Parathyroid adenoma (tissue), 2 donors: ENCODE measurements around the gene SOS1.

ENCODE experiments used
- H2AFZ ChIP-seq: fragments of 300-600 bp; sonication (generic); one replicate; pipeline ENCODE4 v1.7.0; 2017; ENCODE audit warnings: antibody characterized with exemption, mild to moderate bottlenecking
- H3K27ac ChIP-seq: fragments of 300-600 bp; sonication (generic); one replicate; pipeline ENCODE4 v1.7.0; 2017
- H3K27me3 ChIP-seq: fragments of 300-600 bp; sonication (generic); one replicate; pipeline ENCODE4 v1.7.0; 2017; ENCODE audit warnings: low read length; ENCODE audit not compliant: control insufficient read depth, insufficient read depth
- H3K36me3 ChIP-seq: fragments of 300-600 bp; sonication (generic); one replicate; pipeline ENCODE4 v1.7.0; 2017; ENCODE audit warnings: low read length; ENCODE audit not compliant: control insufficient read depth, insufficient read depth
- H3K4me1 ChIP-seq: fragments of 300-600 bp; sonication (generic); one replicate; pipeline ENCODE4 v1.7.0; 2017; ENCODE audit warnings: control low read depth
- H3K4me2 ChIP-seq: fragments of 300-600 bp; sonication (generic); one replicate; pipeline ENCODE4 v1.7.0; 2017; ENCODE audit warnings: low read length
- H3K4me3 ChIP-seq: fragments of 300-600 bp; sonication (generic); one replicate; pipeline ENCODE4 v1.7.0; 2017; ENCODE audit warnings: low read depth, low read length
- H3K79me2 ChIP-seq: fragments of 300-600 bp; sonication (generic); one replicate; pipeline ENCODE4 v1.7.0; 2017; ENCODE audit warnings: control low read depth
- H3K9ac ChIP-seq: fragments of 300-600 bp; sonication (generic); one replicate; pipeline ENCODE4 v1.7.0; 2017; ENCODE audit warnings: mild to moderate bottlenecking
- H3K9me3 ChIP-seq: fragments of 300-600 bp; sonication (generic); one replicate; pipeline ENCODE4 v1.7.0; 2017; ENCODE audit warnings: low read length; ENCODE audit not compliant: control insufficient read depth
- TF ChIP-seq, protein P1 (sequence below): fragments of 300-600 bp; sonication (generic); IDR thresholded peaks from one replicate; pipeline ENCODE4 v1.7.0; 2017; ENCODE audit warnings: antibody characterized with exemption, mild to moderate bottlenecking
- donor health status: primary hyperparathyroidism.

Gene SOS1

GRCh38 chr2:39124000-39124745, 3.3 kb upstream of the SOS1 start:
- Histone ChIP-seq H3K9me3 (no peaks in the 10 kb centered on the region), H3K27me3 (no peaks in the 10 kb centered on the region), H3K4me2 (peak overlapping the region; percentile 94), H2AFZ (peak overlapping the region; percentile 94), H3K9ac (no peak overlapping the region), H3K4me3 (peak overlapping the region; percentile 98), H3K36me3 (no peaks in the 10 kb centered on the region), H3K27ac (peak overlapping the region; percentile 86), H3K79me2 (peaks cover 4% of the 10 kb centered on the region), H3K4me1 (peaks cover 15% of the 10 kb centered on the region)
- TF ChIP-seq, protein P1, sequence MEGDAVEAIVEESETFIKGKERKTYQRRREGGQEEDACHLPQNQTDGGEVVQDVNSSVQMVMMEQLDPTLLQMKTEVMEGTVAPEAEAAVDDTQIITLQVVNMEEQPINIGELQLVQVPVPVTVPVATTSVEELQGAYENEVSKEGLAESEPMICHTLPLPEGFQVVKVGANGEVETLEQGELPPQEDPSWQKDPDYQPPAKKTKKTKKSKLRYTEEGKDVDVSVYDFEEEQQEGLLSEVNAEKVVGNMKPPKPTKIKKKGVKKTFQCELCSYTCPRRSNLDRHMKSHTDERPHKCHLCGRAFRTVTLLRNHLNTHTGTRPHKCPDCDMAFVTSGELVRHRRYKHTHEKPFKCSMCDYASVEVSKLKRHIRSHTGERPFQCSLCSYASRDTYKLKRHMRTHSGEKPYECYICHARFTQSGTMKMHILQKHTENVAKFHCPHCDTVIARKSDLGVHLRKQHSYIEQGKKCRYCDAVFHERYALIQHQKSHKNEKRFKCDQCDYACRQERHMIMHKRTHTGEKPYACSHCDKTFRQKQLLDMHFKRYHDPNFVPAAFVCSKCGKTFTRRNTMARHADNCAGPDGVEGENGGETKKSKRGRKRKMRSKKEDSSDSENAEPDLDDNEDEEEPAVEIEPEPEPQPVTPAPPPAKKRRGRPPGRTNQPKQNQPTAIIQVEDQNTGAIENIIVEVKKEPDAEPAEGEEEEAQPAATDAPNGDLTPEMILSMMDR, result peak; percentile 63

DNA sequence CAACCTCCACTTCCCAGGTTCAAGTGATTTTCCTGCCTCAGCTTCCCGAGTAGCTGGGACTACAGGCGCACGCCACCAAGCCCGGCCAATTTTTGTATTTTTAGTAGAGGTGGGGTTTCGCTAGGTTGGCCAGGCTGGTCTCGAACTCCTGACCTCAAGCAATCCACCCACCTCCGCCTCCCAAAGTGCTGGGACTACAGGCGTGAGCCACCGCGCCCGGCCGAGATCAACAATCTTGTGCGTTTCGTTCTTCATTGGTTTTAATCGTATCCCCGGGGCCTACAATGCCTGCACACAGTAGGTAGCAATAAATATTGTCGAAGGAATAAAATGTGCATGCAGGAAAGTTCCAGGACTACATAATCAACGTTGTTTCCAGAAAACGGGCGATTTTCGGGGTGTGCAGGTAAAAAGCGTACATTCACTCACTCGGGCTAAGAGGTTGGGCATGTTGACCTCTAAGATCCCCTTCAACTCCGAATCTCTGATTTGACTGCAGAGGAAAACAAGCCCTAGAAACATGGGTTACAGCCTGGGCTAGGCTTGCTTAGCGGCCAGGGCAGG, 2.7 kb upstream of the SOS1 start:
- no peak overlapping the region for H3K9ac ChIP-seq
- peak overlapping the region; percentile 98 for H3K4me3 ChIP-seq
- H3K27me3 ChIP-seq, result no peaks in the 10 kb centered on the region
- peaks cover 10% of the 10 kb centered on the region for H3K79me2 ChIP-seq
- H2AFZ ChIP-seq, result peak overlapping the region; percentile 94
- peak overlapping the region; percentile 86 for H3K27ac ChIP-seq
- H3K4me1 ChIP-seq, result peaks cover 15% of the 10 kb centered on the region
- H3K9me3 ChIP-seq, result no peaks in the 10 kb centered on the region
- H3K36me3 ChIP-seq, result no peaks in the 10 kb centered on the region
- H3K4me2 ChIP-seq, result peak overlapping the region; percentile 94
- TF ChIP-seq, protein P1, result no peak

DNA sequence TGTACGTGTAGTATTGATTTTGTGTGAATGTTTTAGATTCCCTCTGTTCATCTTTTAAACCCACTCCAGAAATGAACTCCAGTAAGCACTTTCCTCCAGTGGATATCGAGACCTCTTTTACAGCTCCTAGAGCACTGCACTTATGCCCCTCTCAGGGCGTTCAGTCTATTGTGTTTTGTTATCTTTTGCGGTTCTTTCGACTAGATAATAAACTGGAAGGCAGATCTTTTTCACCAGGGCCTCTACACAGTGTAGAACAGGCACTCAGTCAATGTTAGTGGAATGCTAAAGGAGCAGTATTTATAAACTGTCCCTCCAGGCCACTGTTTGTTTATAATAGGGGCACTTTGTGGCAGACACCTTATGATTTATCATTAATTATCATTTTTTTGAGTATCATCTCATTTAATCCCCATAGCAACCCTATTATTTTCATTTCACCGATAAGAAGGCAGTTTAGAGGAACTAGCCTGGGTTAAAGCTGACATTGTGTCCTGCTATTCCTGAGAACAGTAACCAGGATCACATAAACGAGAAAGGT, 742 bp upstream of the SOS1 start:
- TF ChIP-seq, protein P1, result no peak
- H2AFZ ChIP-seq, result peak overlapping the region; percentile 91

DNA sequence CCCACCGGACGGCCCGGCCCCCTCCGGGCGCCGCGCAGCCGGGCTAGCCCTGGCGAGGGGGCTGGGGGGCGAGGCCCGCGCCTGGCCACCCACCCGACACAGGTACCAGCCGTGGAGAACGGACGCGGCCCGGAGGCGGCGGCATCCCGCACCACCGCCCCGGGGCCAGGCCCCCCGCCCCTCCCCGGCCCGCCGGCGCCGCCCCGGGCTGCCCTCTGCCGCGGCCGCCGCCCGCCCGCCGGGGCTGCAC, 405 bp downstream of the SOS1 start:
- no peaks in the 10 kb centered on the region for H3K27me3 ChIP-seq
- TF ChIP-seq, protein P1, result no peak
- H3K4me2 ChIP-seq, result no peak overlapping the region
- no peaks in the 10 kb centered on the region for H3K9me3 ChIP-seq
- no peaks in the 10 kb centered on the region for H3K36me3 ChIP-seq
- peaks cover 38% of the 10 kb centered on the region for H3K79me2 ChIP-seq
- peak overlapping the region; percentile 94 for H3K27ac ChIP-seq
- H3K4me1 ChIP-seq, result peaks cover 22% of the 10 kb centered on the region
- no peak overlapping the region for H3K4me3 ChIP-seq
- no peak overlapping the region for H2AFZ ChIP-seq
- H3K9ac ChIP-seq, result no peak overlapping the region

More for the DNA sequence above, 742 bp upstream of the SOS1 start:
- peak overlapping the region; percentile 94 for H3K27ac ChIP-seq
- peaks cover 29% of the 10 kb centered on the region for H3K79me2 ChIP-seq
- peak overlapping the region; percentile 12 for H3K9ac ChIP-seq
- H3K4me1 ChIP-seq, result peaks cover 22% of the 10 kb centered on the region
- H3K9me3 ChIP-seq, result no peaks in the 10 kb centered on the region
- H3K36me3 ChIP-seq, result no peaks in the 10 kb centered on the region
- no peaks in the 10 kb centered on the region for H3K27me3 ChIP-seq
- peak overlapping the region; percentile 77 for H3K4me3 ChIP-seq
- H3K4me2 ChIP-seq, result peak overlapping the region; percentile 94
